K562 (cell line): ENCODE data around the gene IBTK. TPM values are rescaled to one million over a fixed set of nuclear protein-coding genes. Genes with fewer than 3 reads are reported as not detected.

Experiments used
- ATAC-seq: fragments of 200-7000 bp; cut with Tn5 transposase; 3 replicates; pipeline ENCODE4 v1.9.1; 2020; ENCODE audit warnings: moderate library complexity
- BruUV-seq: library from RNA; stranded (reverse); fragments of 400-500 nt; replicated peaks from 2 replicates; lab custom pipeline; 2021; lab: Mats Ljungman, UMichigan
- CTCF ChIA-PET: fragments of 300-600 bp; formaldehyde crosslinking; extraction: SDS; loops from one replicate; lab custom pipeline; 2021; ENCODE audit warnings: low intra/inter-chr PET ratio; lab: Yijun Ruan, JAX
- POLR2A ChIA-PET: fragments of 300-600, 350-650 bp; sonication (Branson Sonifier 250); formaldehyde crosslinking; extraction: SDS; loops from one replicate; lab custom pipeline; 2021; ENCODE audit warnings: antibody characterized with exemption, inconsistent platforms; lab: Yijun Ruan, JAX
- DNase-seq, 4 experiments: peaks; one replicate each; pipeline versions ENCODE4 v3.0.0 to v3.0.0-alpha.2; 2011 to 2018; ENCODE audit warnings: low spot score in 3 of 4, mixed read lengths in 3 of 4; ENCODE audit errors: extremely low read depth in 1 of 4
- FAIRE-seq: peaks from 2 replicates; lab custom pipeline; 2011; peaks lifted over from hg19 to GRCh38; lab: Jason Lieb, UNC
- H2AFZ ChIP-seq: 2 replicates; pipeline ENCODE4 v1.6.0; 2011; ENCODE audit warnings: low read depth, low read length, control low read depth, inconsistent platforms
- H3K27ac ChIP-seq: fragments of 200-600 bp; 3 replicates; pipeline ENCODE4 v1.8.0; 2011; ENCODE audit warnings: low read depth, mild to moderate bottlenecking, control low read depth, inconsistent platforms, low read length, moderate library complexity, mixed read lengths; ENCODE audit errors: extremely low read depth
- H3K27me3 ChIP-seq, 2 experiments: fragments of 300-600 bp in 1 of 2; 2 replicates in 1 of 2; 3 replicates in 1 of 2; pipeline versions ENCODE4 v1.6.0 to v1.8.0; 2011; ENCODE audit warnings: inconsistent platforms in 2 of 2, low read length in 2 of 2, mild to moderate bottlenecking in 1 of 2, mixed read lengths in 1 of 2, moderate library complexity in 1 of 2; ENCODE audit not compliant: control insufficient read depth in 2 of 2, insufficient read depth in 2 of 2
- H3K36me3 ChIP-seq: fragments of 300-600 bp; 3 replicates; pipeline ENCODE4 v1.8.0; 2011; ENCODE audit warnings: mild to moderate bottlenecking, low read length, inconsistent platforms; ENCODE audit not compliant: control insufficient read depth, insufficient read depth
- H3K4me1 ChIP-seq, 2 experiments: fragments of 200-600 bp in 1 of 2; replicated peaks in 1 of 2; 2 replicates in 1 of 2; 3 replicates in 1 of 2; pipeline versions ENCODE4 v1.5.1 to v1.8.0; 2011; ENCODE audit warnings: inconsistent platforms in 2 of 2, low read length in 2 of 2, mild to moderate bottlenecking in 1 of 2, mixed read lengths in 1 of 2, moderate library complexity in 1 of 2; ENCODE audit not compliant: control insufficient read depth in 2 of 2, insufficient read depth in 2 of 2
- H3K4me2 ChIP-seq: 2 replicates; pipeline ENCODE4 v1.6.1; 2011; ENCODE audit warnings: low read length, control low read depth, inconsistent platforms, mixed read lengths; ENCODE audit not compliant: insufficient read depth
- H3K4me3 ChIP-seq: fragments of 200-600 bp; sonication (generic), shearing (Covaris generic); 2 replicates; pipeline ENCODE4 v1.5.1; 2016; ENCODE audit warnings: control low read depth, inconsistent platforms
- H3K79me2 ChIP-seq: fragments of 200-600 bp; 3 replicates; pipeline ENCODE4 v1.8.0; 2011; ENCODE audit warnings: low read length, inconsistent platforms; ENCODE audit not compliant: control insufficient read depth, insufficient read depth
- H3K9ac ChIP-seq, 2 experiments: 2 replicates each; pipeline versions ENCODE4 v1.6.0 to v1.6.1; 2011; ENCODE audit warnings: low read depth in 2 of 2, low read length in 2 of 2, control low read depth in 1 of 2, inconsistent platforms in 1 of 2, mild to moderate bottlenecking in 1 of 2, mixed read lengths in 1 of 2; ENCODE audit not compliant: insufficient read depth in 1 of 2
- H3K9me1 ChIP-seq: one replicate; pipeline ENCODE4 v1.6.0; 2011; ENCODE audit warnings: inconsistent platforms, mild to moderate bottlenecking, low read length, moderate library complexity; ENCODE audit not compliant: control insufficient read depth, insufficient read depth
- H3K9me3 ChIP-seq: replicated peaks from 2 replicates; pipeline ENCODE4 v1.5.1; 2011; ENCODE audit warnings: low read depth, low read length, inconsistent platforms; ENCODE audit not compliant: control insufficient read depth, insufficient read depth
- H4K20me1 ChIP-seq: replicated peaks from 2 replicates; pipeline ENCODE4 v1.6.1; 2011; ENCODE audit warnings: low read length, inconsistent platforms, mixed read lengths; ENCODE audit not compliant: control insufficient read depth, insufficient read depth
- CHCHD3 ChIP-seq: fragments of 250-450 bp; sonication (Bioruptor Pico); IDR thresholded peaks from 2 replicates; pipeline ENCODE4 v2.1.2; 2022; ENCODE audit warnings: mild to moderate bottlenecking
- KLF13 ChIP-seq: fragments of 450-650 bp; IDR thresholded peaks from 2 replicates; pipeline ENCODE4 v1.6.1; 2016; ENCODE audit warnings: missing genetic modification characterization, low read depth, mild to moderate bottlenecking, missing compliant biosample characterization, moderate library complexity, borderline replicate concordance
- MCM7 ChIP-seq, 2 experiments: fragments of 450-650 bp; IDR thresholded peaks; 2 replicates each; pipeline ENCODE4 v1.6.1; 2016 to 2018
- ZNF586 ChIP-seq: fragments of 450-650 bp; formaldehyde crosslinking; conservative IDR thresholded peaks from 2 replicates; pipeline ENCODE4 v1.4.0; 2020; ENCODE audit warnings: mild to moderate bottlenecking, moderate library complexity
- WGBS: fragments of 100-300 bp; shearing (Covaris generic); methylation state at CpG from one replicate; pipeline ENCODE4 v1.1.6; 2016; ENCODE audit warnings: low coverage, mixed read lengths; ENCODE audit not compliant: insufficient coverage; ENCODE audit errors: missing lambda C conversion rate; 5-methylcytosine and 5-hydroxymethylcytosine counted together
- in situ Hi-C: fragments of 300-500 bp; cut with MboI; formaldehyde crosslinking; loops from 4 replicates; pipeline ENCODE4 v1.15.0; 2018; ENCODE audit warnings: inconsistent platforms, mixed read lengths
- intact Hi-C: fragments of 100-400 bp; cut with micrococcal nuclease; formaldehyde crosslinking; loops from 2 replicates; pipeline ENCODE4 v1.14.2; 2022
- polyA plus RNA-seq, 8 experiments: library from polyadenylated mRNA; depleted of rRNA in 4 of 8; stranded (reverse) in 5 of 8; unstranded in 3 of 8; fragments of >200 nt; fragmentation: Nextera tagmentation in 2 of 8; fragmentation: Illumina TruSeq in 1 of 8; extraction: Ambion mirVana in 2 of 8; extraction: Trizol in 1 of 8; gene quantifications; 2 replicates each; pipeline versions ENCODE4 v1.2.1 to v1.2.3, GENCODE V29; 2011 to 2014; ENCODE audit warnings: inconsistent platforms in 1 of 8, missing spikeins in 1 of 8
- total RNA-seq, 7 experiments: library from RNA; depleted of rRNA in 6 of 7; stranded (reverse); fragments of >200 nt in 6 of 7; fragmentation: Illumina TruSeq in 2 of 7; extraction: Trizol in 2 of 7; gene quantifications; 2 replicates each; pipeline versions ENCODE4 v1.2.1 to v1.2.3, GENCODE V29; 2011 to 2021; ENCODE audit warnings: low replicate concordance in 1 of 7
- TF ChIP-seq, protein P1 (sequence below): fragments of 450-650 bp; IDR thresholded peaks from 2 replicates; pipeline ENCODE4 v1.6.1; 2016

The IBTK gene
- total and polyA plus RNA-seq, 9 of the 15 experiments (the other 6 are each of a cell fraction or from before 2014, with no cell fraction given): 13.2 to 36.4 (median 21.8) TPM

DNA sequence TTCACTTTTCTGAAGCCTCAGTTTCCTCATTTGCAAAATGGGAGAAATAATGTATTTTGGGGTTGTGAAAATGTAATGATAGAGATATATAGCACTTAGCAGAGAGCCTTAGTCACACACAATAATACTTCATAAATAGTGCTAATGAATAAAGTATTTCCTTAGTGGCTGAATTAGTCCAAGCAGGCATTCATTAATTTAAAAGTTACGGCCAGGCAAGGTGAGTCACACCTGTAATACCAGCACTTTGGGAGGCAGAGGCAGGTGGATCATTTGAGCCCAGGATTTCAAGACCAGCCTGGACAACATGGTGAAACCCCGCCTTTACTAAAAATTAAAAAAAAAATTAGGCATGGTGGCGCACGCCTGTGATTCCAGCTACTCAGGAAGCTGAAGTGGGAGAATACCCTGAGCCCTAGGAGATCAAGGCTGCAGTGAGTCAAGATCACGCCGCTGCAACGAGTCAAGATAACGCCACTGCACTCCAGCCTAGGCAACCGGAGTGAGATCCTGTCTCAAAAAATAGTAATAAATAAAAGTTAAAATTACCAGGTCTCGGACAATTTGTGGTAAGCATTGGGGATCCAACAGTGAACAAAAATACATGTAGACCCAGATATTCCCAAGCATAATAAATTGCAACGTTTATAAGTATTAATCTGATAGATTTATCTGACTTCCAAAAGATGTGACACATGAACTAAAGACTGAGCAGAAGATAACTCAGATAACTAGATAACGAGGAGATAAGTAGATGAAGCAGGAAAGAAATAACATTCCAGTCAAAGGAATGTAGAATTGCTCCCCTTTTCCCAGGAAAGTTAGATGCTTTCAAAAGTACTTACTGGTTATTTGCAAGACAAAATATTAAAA lies 2.1 kb upstream of the IBTK start:
- TF ChIP-seq KLF13 (tag) (no peak), MCM7 (IDR thresholded peaks at IDR 0.05) (no peak), CHCHD3 (CRISPR knock-in tag) (no peak), ZNF586 (CRISPR knock-in tag) (no peak)
- TF ChIP-seq, protein P1, sequence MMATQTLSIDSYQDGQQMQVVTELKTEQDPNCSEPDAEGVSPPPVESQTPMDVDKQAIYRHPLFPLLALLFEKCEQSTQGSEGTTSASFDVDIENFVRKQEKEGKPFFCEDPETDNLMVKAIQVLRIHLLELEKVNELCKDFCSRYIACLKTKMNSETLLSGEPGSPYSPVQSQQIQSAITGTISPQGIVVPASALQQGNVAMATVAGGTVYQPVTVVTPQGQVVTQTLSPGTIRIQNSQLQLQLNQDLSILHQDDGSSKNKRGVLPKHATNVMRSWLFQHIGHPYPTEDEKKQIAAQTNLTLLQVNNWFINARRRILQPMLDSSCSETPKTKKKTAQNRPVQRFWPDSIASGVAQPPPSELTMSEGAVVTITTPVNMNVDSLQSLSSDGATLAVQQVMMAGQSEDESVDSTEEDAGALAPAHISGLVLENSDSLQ: no peak
- FAIRE-seq: no peak
- Histone ChIP-seq H3K79me2 (peaks cover 29% of the 10 kb centered on the region), H4K20me1 (no peaks in the 10 kb centered on the region), H3K9ac (no peak overlapping the region), H3K36me3 (peaks cover 7% of the 10 kb centered on the region; the same call in 1 of the 3 replicates), H3K4me1 (peaks cover 12 to 14% of the 10 kb centered on the region in 2 experiments; a peak in 3 of 5 replicates), H3K9me1 (no peaks in the 10 kb centered on the region), H3K4me3 (no peak overlapping the region), H3K27ac (no peak overlapping the region), H2AFZ (peak overlapping the region; percentile 47; the same call in 1 of the 2 replicates), H3K9me3 (0 out of 2 replicates have a peak, but pooled peaks cover 1% of the 10 kb centered on the region), H3K4me2 (no peak overlapping the region), H3K27me3 (no peaks in the 10 kb centered on the region)
- ChIA-PET CTCF (interaction anchor here (0.6 to 3.7 kb wide), 2 partner anchors 807 to 1265 kb away, joined by 3 to 21 read pairs; no protein-coding TSS in a partner anchor), POLR2A (interaction anchor here (0.6 to 0.8 kb wide), 4 partner anchors 26 to 815 kb away, joined by 3 to 4 read pairs (median 3); no protein-coding TSS in a partner anchor)
- no peak for DNase-seq
- BruUV-seq: no TSS peak
- in situ Hi-C loops: loop anchor here (5.0 to 25.0 kb wide), 2 partner anchors 808 to 938 kb away; partner anchors contain the start of genes PGM3 and RWDD2A
- intact Hi-C loops: loop anchor here (5.0 kb wide), 1 partner anchor 42 kb away; no protein-coding TSS in a partner anchor
- ATAC-seq: no peak
- WGBS: 79% methylated on average over 11 of the region's 12 CpGs
